Measurements from ENCODE around the gene ACADS. TPM values are rescaled to one million over a fixed set of nuclear protein-coding genes. Genes with fewer than 3 reads are reported as not detected.
A peak's percentile ranks its signal among the peaks of the same experiment; 100 is the strongest.

Gene ACADS
- total and polyA plus RNA-seq, 2 of the 8 experiments (the other 6 are each of a cell fraction or from before 2014, with no cell fraction given): 4.9 to 7.5 TPM

DNA sequence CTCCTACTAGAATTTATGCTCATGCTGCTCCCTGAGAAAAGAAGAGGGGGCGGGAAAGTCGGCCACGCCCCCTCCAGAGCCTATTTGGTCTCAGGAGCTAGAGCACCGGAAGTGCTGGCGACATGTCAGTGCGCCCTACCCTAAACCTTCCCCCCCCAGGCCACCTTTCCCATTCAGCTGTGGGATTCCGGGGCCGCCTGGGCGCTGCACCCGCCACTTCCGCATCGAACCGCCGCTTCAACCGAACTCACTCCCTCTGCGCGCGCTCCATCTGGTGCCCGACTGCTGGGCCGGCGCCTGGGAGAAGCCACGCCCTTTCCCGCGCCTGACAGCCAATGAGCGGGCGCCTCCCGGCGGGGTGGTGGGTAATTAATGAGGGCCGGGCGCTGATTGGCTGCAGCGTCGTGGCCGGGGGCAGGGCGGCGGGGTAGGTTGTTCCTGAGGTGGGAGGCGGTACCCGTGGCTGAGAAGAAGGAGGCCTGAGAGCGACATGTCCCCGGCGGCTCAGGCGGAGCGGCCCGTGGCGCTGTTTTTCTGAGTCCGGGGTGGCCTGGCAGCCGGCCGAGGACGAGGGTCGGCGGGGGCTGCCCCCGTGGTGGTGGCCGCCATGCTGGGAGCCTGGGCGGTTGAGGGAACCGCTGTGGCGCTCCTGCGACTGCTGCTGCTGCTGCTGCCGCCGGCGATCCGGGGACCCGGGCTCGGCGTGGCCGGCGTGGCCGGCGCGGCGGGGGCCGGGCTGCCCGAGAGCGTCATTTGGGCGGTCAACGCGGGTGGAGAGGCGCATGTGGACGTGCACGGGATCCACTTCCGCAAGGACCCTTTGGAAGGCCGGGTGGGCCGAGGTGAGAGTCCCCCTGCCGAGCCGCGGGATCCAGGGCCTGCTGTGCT, 38.7 kb upstream of the ACADS start, which contains the start of gene MLEC:
MLEC (plus strand) TSS at position 460 of the 888 bp plus-strand sequence; CDS start at position 608, 148 bp downstream.
- DNase-seq (ENCODE audit: low read depth in 1 of 2, low spot score in 2 of 2) (peak; percentile 77 to 98), FAIRE-seq (no peak)
- Histone ChIP-seq H2BK12ac (ENCODE audit: low read depth, low read length) (no peak within 1 kb of the TSS), H3K4me3 (ENCODE audit: extremely low read depth in 1 of 4, insufficient read depth in 2 of 4, low read depth in 3 of 4, low read length in 4 of 4) (peak within 1 kb of the TSS; percentile 74 to 93 (median 90)), H3K9me3 (ENCODE audit: insufficient read depth in 2 of 2, low read depth in 1 of 2, low read length in 1 of 2) (no peaks in the 10 kb centered on the region), H2BK20ac (ENCODE audit: low read length) (no peak within 1 kb of the TSS), H3K4me1 (replicated peaks in 1 of 4; ENCODE audit: control insufficient read depth in 3 of 4, insufficient read depth in 4 of 4, low read length in 3 of 4) (peaks cover 2 to 15% (median 4%) of the 10 kb centered on the region in 4 experiments; a peak in 5 of 7 replicates), H3K79me1 (ENCODE audit: low read depth, low read length) (peaks cover 4% of the 10 kb centered on the region; the same call in 1 of the 2 replicates), H3K23ac (ENCODE audit: insufficient read length) (no peak within 1 kb of the TSS), H3K79me2 (ENCODE audit: control insufficient read depth in 1 of 2, insufficient read depth in 2 of 2, low read length in 2 of 2) (peaks cover 41 to 48% of the 10 kb centered on the region in 2 experiments), H3K27ac (ENCODE audit: low read depth, low read length) (peak within 1 kb of the TSS; percentile 87), H2AFZ (ENCODE audit: low read length) (peak within 1 kb of the TSS; percentile 93), H3K4ac (replicated peaks; ENCODE audit: insufficient read length, low read depth, low read length) (peak within 1 kb of the TSS; percentile 24), H2BK15ac (ENCODE audit: low read length) (no peak within 1 kb of the TSS), H4K5ac (ENCODE audit: insufficient read length, low read depth, low read length) (peak within 1 kb of the TSS; percentile 98), H3K23me2 (ENCODE audit: low read depth, low read length) (peaks cover 16% of the 10 kb centered on the region), H3K9ac (replicated peaks in 1 of 4; ENCODE audit: extremely low read depth in 1 of 4, low read depth in 3 of 4, low read length in 3 of 4) (peak within 1 kb of the TSS; percentile 80 to 91 (median 86)), H3K36me3 (ENCODE audit: control insufficient read depth in 2 of 4, insufficient read depth in 4 of 4, low read length in 3 of 4) (no peaks in the 10 kb centered on the region), H4K8ac (ENCODE audit: extremely low read depth, insufficient read depth, low read length) (peak within 1 kb of the TSS; percentile 97), H3K56ac (replicated peaks; ENCODE audit: insufficient read length, low read depth, low read length) (peak within 1 kb of the TSS; percentile 95), H4K91ac (replicated peaks; ENCODE audit: insufficient read length, low read length) (peak within 1 kb of the TSS; percentile 99), H4K20me1 (replicated peaks in 1 of 2; ENCODE audit: control insufficient read depth in 1 of 2, insufficient read depth in 2 of 2, low read length in 2 of 2) (peaks cover 15 to 19% of the 10 kb centered on the region in 2 experiments), H3K27me3 (replicated peaks in 1 of 4; ENCODE audit: control insufficient read depth in 3 of 4, extremely low read depth in 1 of 4, insufficient read depth in 3 of 4, low read length in 3 of 4) (no peaks in the 10 kb centered on the region), H2BK5ac (ENCODE audit: low read depth, low read length) (peak within 1 kb of the TSS; percentile 96), H3K4me2 (ENCODE audit: insufficient read depth in 1 of 2, low read depth in 2 of 2, low read length in 2 of 2) (peak within 1 kb of the TSS; percentile 87 to 96), H2AK5ac (ENCODE audit: low read depth, low read length) (no peak within 1 kb of the TSS), H2BK120ac (replicated peaks; ENCODE audit: low read depth, low read length) (peak within 1 kb of the TSS; percentile 55), H3K14ac (ENCODE audit: insufficient read length) (no peak within 1 kb of the TSS), H3K18ac (ENCODE audit: extremely low read depth, low read length) (peak within 1 kb of the TSS; percentile 97)
- POLR2A ChIA-PET (ENCODE audit: partially characterized antibody): interaction anchor here (0.9 to 4.5 kb wide), 8 partner anchors 12 to 396 kb away, joined by 3 to 28 read pairs (median 6); partner anchors contain the start of genes COQ5 and POP5
- 1% methylated on average over 56 of the region's 84 CpGs; no CpG with 5 or more reads in 1 of the 2 experiments for WGBS, 2 experiments (ENCODE audit: extremely low coverage in 1 of 2, insufficient coverage in 1 of 2, insufficient read length in 1 of 2, insufficient replicate concordance in 2 of 2, low coverage in 1 of 2, low lambda C conversion rate in 2 of 2, missing lambda C conversion rate in 1 of 2)
- CTCF ChIA-PET (ENCODE audit: partially characterized antibody): interaction anchor here (0.6 to 10.4 kb wide), 3 partner anchors 11 to 40 kb away, joined by 3 to 87 read pairs (median 5); no protein-coding TSS in a partner anchor
- TF ChIP-seq, protein P1, sequence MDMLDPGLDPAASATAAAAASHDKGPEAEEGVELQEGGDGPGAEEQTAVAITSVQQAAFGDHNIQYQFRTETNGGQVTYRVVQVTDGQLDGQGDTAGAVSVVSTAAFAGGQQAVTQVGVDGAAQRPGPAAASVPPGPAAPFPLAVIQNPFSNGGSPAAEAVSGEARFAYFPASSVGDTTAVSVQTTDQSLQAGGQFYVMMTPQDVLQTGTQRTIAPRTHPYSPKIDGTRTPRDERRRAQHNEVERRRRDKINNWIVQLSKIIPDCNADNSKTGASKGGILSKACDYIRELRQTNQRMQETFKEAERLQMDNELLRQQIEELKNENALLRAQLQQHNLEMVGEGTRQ (IDR thresholded peaks at IDR 0.05; ENCODE audit: low read length): no peak
- TF ChIP-seq, protein P2, sequence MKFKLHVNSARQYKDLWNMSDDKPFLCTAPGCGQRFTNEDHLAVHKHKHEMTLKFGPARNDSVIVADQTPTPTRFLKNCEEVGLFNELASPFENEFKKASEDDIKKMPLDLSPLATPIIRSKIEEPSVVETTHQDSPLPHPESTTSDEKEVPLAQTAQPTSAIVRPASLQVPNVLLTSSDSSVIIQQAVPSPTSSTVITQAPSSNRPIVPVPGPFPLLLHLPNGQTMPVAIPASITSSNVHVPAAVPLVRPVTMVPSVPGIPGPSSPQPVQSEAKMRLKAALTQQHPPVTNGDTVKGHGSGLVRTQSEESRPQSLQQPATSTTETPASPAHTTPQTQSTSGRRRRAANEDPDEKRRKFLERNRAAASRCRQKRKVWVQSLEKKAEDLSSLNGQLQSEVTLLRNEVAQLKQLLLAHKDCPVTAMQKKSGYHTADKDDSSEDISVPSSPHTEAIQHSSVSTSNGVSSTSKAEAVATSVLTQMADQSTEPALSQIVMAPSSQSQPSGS (IDR thresholded peaks at IDR 0.05; ENCODE audit: low read length): no peak
- TF ChIP-seq EP300 (IDR thresholded peaks at IDR 0.05; ENCODE audit: borderline replicate concordance in 1 of 2, low read depth in 2 of 2, low read length in 2 of 2): no peak
- TF ChIP-seq EZH2 (IDR thresholded peaks at IDR 0.05; ENCODE audit: low read depth, low read length, severe bottlenecking): no peak
- TF ChIP-seq PHF8 (conservative IDR thresholded peaks at IDR 0.05; ENCODE audit: low read depth, low read length): peak; percentile 63
- TF ChIP-seq CREB1 (IDR thresholded peaks at IDR 0.05): peak; percentile 65
- TF ChIP-seq RAD21 (IDR thresholded peaks at IDR 0.05 in 1 of 2, conservative IDR thresholded peaks at IDR 0.05 in 1 of 2; ENCODE audit: low read depth in 2 of 2, low read length in 2 of 2): peak; percentile 45 to 55; a peak in 3 of 4 replicates
